Measurements from ENCODE around the gene PER3.
A peak's percentile ranks its signal among the peaks of the same experiment; 100 is the strongest.
"Not testable (repeated sequence)": the region's sequence is repeated elsewhere in the genome, so short reads cannot be mapped to it uniquely, and the experiment has no call there.

The PER3 gene

GRCh38 chr1:7786795-7787194, 2.7 kb downstream of the PER3 start:
- Mint-ChIP-seq H3K9me3 (peaks cover 52% of the 10 kb centered on the region), H3K4me1 (no peaks in the 10 kb centered on the region), H3K4me3 (no peak overlapping the region), H3K36me3 (ENCODE audit: low read depth) (peaks cover 80% of the 10 kb centered on the region), H3K27me3 (ENCODE audit: low read depth, poor library complexity) (peaks cover 3% of the 10 kb centered on the region), H3K27ac (no peak overlapping the region)
- no peak for DNase-seq
- no peak for TF ChIP-seq CTCF (IDR thresholded peaks at IDR 0.05)

GRCh38 chr1:7789828-7790227, 5.7 kb downstream of the PER3 start:
- DNase-seq: no peak
- Mint-ChIP-seq H3K36me3 (ENCODE audit: low read depth) (peaks cover 89% of the 10 kb centered on the region), H3K27me3 (ENCODE audit: low read depth, poor library complexity) (peaks cover 3% of the 10 kb centered on the region), H3K27ac (no peak overlapping the region), H3K4me3 (no peak overlapping the region), H3K9me3 (peaks cover 64% of the 10 kb centered on the region), H3K4me1 (no peaks in the 10 kb centered on the region)
- TF ChIP-seq CTCF (IDR thresholded peaks at IDR 0.05): no peak

GRCh38 chr1:7791027-7791426, 6.9 kb downstream of the PER3 start:
- H3K4me3 Mint-ChIP-seq; H3K4me1 Mint-ChIP-seq; H3K27ac Mint-ChIP-seq; H3K27me3 Mint-ChIP-seq (ENCODE audit: low read depth, poor library complexity); DNase-seq: not testable (repeated sequence)
- peaks cover 82% of the 10 kb centered on the region for H3K36me3 Mint-ChIP-seq (ENCODE audit: low read depth)
- H3K9me3 Mint-ChIP-seq: peaks cover 54% of the 10 kb centered on the region

GRCh38 chr1:7795406-7795805, 11.3 kb downstream of the PER3 start:
- no peak overlapping the region for H3K27ac Mint-ChIP-seq
- peaks cover 52% of the 10 kb centered on the region for H3K36me3 Mint-ChIP-seq (ENCODE audit: low read depth)
- no peaks in the 10 kb centered on the region for H3K4me1 Mint-ChIP-seq
- peaks cover 9% of the 10 kb centered on the region for H3K27me3 Mint-ChIP-seq (ENCODE audit: low read depth, poor library complexity)
- TF ChIP-seq CTCF (IDR thresholded peaks at IDR 0.05): no peak
- DNase-seq: no peak
- H3K4me3 Mint-ChIP-seq: no peak overlapping the region
- peaks cover 27% of the 10 kb centered on the region for H3K9me3 Mint-ChIP-seq

GRCh38 chr1:7805460-7805859, 21.4 kb downstream of the PER3 start:
- TF ChIP-seq CTCF (IDR thresholded peaks at IDR 0.05): no peak
- Mint-ChIP-seq H3K27ac (no peak overlapping the region), H3K36me3 (ENCODE audit: low read depth) (peaks cover 5% of the 10 kb centered on the region), H3K4me1 (no peaks in the 10 kb centered on the region), H3K4me3 (no peak overlapping the region), H3K9me3 (no peaks in the 10 kb centered on the region), H3K27me3 (ENCODE audit: low read depth, poor library complexity) (peaks cover 3% of the 10 kb centered on the region)
- DNase-seq: no peak

GRCh38 chr1:7808253-7808844, 24.3 kb downstream of the PER3 start:
- no peak for DNase-seq

More at GRCh38 chr1:7808253-7808844, 24.3 kb downstream of the PER3 start:
- H3K4me3 Mint-ChIP-seq: no peak overlapping the region
- no peaks in the 10 kb centered on the region for H3K4me1 Mint-ChIP-seq
- H3K27ac Mint-ChIP-seq: no peak overlapping the region
- peaks cover 24% of the 10 kb centered on the region for H3K36me3 Mint-ChIP-seq (ENCODE audit: low read depth)
- peak; percentile 61 for TF ChIP-seq CTCF (IDR thresholded peaks at IDR 0.05)
- H3K27me3 Mint-ChIP-seq (ENCODE audit: low read depth, poor library complexity): peaks cover 3% of the 10 kb centered on the region
- H3K9me3 Mint-ChIP-seq: peaks cover 8% of the 10 kb centered on the region

Measured in nephron progenitor cell (in vitro differentiated cells).